ENCODE data around the gene ACAP1. TPM values are rescaled to one million over a fixed set of nuclear protein-coding genes. Genes with fewer than 3 reads are reported as not detected.
A peak's percentile ranks its signal among the peaks of the same experiment; 100 is the strongest.

Gene ACAP1
- total RNA-seq, 1 donor from 2014 or later, result 2.1 TPM

DNA sequence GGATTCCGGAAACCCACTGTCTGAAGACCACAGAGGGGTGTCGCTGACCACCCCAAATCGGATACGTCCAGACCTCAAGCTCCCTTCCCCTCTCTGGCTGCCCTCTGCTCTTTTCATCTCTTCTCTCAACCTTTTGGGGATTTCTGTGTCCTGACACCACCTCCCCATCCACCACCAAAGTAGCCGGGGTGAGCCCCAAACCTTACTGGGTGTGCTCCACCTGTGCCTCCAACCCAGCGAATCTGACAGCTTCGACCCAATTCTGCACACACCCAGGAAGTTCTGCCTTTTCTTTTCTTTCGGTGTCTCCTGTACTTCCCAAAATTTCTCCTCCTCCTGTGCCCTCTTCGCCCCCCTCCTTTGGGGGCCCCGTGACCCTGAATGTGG is 16.2 kb downstream of the ACAP1 start:
- Histone ChIP-seq H3K36me3 (ENCODE audit: control insufficient read depth in 3 of 3, insufficient read depth in 3 of 3, low read length in 3 of 3) (no peaks in the 10 kb centered on the region), H3K27me3 (ENCODE audit: control insufficient read depth in 3 of 3, insufficient read depth in 3 of 3, low read length in 3 of 3) (no peaks in the 10 kb centered on the region), H3K9me3 (ENCODE audit: control insufficient read depth in 3 of 3, low read length in 3 of 3) (no peaks in the 10 kb centered on the region), H3K4me1 (ENCODE audit: control insufficient read depth in 3 of 3, insufficient read depth in 3 of 3, low read length in 3 of 3) (peaks cover 46 to 83% (median 63%) of the 10 kb centered on the region in 3 donors), H3K9ac (ENCODE audit: low read depth in 1 of 3, low read length in 3 of 3) (peak overlapping the region; percentile 92 to 99 (median 92)), H3K27ac (ENCODE audit: low read depth, low read length) (peak overlapping the region; percentile 98), H3K4me3 (ENCODE audit: low read length in 3 of 3) (peak overlapping the region; percentile 78 to 90 (median 80))

DNA sequence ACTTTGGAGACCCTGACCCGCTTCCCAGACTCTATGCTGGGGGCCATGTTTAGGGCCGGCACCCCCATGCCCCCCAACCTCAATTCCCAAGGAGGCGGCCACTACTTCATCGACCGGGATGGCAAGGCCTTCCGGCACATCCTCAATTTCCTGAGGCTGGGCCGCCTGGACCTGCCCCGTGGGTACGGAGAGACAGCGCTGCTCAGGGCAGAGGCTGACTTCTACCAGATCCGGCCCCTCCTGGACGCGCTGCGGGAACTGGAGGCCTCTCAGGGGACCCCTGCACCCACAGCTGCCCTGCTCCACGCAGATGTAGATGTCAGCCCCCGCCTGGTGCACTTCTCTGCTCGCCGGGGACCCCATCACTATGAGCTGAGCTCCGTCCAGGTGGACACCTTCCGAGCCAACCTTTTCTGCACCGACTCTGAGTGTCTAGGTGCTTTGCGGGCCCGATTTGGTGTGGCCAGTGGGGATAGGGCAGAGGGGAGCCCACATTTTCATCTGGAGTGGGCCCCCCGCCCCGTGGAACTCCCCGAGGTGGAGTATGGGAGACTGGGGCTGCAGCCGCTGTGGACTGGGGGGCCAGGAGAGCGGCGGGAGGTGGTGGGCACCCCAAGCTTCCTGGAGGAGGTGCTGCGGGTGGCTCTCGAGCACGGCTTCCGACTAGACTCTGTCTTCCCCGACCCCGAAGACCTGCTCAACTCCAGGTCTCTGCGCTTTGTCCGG is 16.7 kb downstream of the ACAP1 start:
- H3K36me3 ChIP-seq (ENCODE audit: control insufficient read depth in 3 of 3, insufficient read depth in 3 of 3, low read length in 3 of 3), result no peaks in the 10 kb centered on the region
- H3K9ac ChIP-seq (ENCODE audit: low read depth in 1 of 3, low read length in 3 of 3), result peak overlapping the region; percentile 92 to 99 (median 92)
- H3K4me1 ChIP-seq (ENCODE audit: control insufficient read depth in 3 of 3, insufficient read depth in 3 of 3, low read length in 3 of 3), result peaks cover 41 to 81% (median 61%) of the 10 kb centered on the region in 3 donors
- no peaks in the 10 kb centered on the region for H3K9me3 ChIP-seq (ENCODE audit: control insufficient read depth in 3 of 3, low read length in 3 of 3)
- H3K27ac ChIP-seq (ENCODE audit: low read depth, low read length), result peak overlapping the region; percentile 98
- H3K4me3 ChIP-seq (ENCODE audit: low read length in 3 of 3), result peak overlapping the region; percentile 78 to 90 (median 80)
- H3K27me3 ChIP-seq (ENCODE audit: control insufficient read depth in 3 of 3, insufficient read depth in 3 of 3, low read length in 3 of 3), result no peaks in the 10 kb centered on the region

DNA sequence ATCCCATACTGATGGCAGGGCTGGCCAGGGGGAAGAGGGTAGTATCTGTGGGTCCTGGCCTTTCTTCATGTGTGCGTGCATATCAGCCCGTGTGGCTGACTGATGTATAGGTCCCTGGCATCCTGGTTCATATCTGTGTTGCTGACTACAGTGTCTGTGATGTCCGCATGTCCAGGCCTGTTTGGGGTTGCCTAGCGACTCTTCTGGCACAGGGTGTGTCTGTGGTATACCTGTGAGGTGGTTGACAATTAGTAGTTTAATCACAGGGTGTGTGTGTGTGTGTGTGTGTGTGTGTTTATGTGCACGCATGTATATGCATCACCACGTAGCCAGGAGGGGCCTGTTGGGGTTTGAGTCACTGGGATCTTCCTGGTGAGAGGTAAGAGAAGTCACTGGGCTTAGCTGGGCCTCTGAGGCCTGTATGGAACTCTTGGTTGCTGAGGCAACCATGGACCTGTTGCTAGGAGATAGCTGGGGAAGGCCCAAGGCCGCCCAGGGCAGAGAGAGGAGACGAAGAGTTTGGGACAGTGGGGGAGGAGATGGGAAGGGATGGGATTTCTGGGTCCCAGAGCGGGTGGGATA is 18.0 kb downstream of the ACAP1 start:
- H3K4me1 ChIP-seq (ENCODE audit: control insufficient read depth in 3 of 3, insufficient read depth in 3 of 3, low read length in 3 of 3), result peaks cover 31 to 68% (median 50%) of the 10 kb centered on the region in 3 donors
- H3K27ac ChIP-seq (ENCODE audit: low read depth, low read length), result no peak overlapping the region
- no peaks in the 10 kb centered on the region for H3K36me3 ChIP-seq (ENCODE audit: control insufficient read depth in 3 of 3, insufficient read depth in 3 of 3, low read length in 3 of 3)
- H3K4me3 ChIP-seq (ENCODE audit: low read length in 3 of 3), result peak overlapping the region in 1 of 3 donors; percentile 40
- H3K27me3 ChIP-seq (ENCODE audit: control insufficient read depth in 3 of 3, insufficient read depth in 3 of 3, low read length in 3 of 3), result no peaks in the 10 kb centered on the region
- peak overlapping the region in 1 of 3 donors; percentile 55 for H3K9ac ChIP-seq (ENCODE audit: low read depth in 1 of 3, low read length in 3 of 3)
- H3K9me3 ChIP-seq (ENCODE audit: control insufficient read depth in 3 of 3, low read length in 3 of 3), result no peaks in the 10 kb centered on the region

DNA sequence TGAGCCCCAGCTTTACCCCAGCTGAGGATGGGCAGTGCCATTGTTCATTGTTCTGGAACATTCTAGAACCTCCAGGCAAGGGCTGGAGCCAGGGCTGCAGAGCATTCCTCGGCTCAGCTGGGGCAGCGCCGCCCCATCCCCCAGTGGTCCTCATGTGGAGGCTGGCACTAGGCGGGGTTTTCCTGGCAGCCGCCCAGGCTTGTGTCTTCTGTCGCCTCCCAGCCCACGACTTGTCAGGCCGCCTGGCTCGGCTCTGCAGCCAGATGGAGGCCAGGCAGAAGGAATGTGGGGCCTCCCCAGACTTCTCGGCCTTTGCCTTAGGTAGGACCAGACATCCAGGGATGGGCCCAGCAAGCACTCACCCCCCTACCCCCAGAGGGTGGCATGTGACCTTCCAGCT is 18.7 kb downstream of the ACAP1 start, which contains the start of gene TMEM95:
Gene TMEM95 (plus strand): TSS at position 104 of the 400 bp plus-strand sequence. CDS start 49 bp downstream, at position 153.
- Histone ChIP-seq H3K36me3 (ENCODE audit: control insufficient read depth in 3 of 3, insufficient read depth in 3 of 3, low read length in 3 of 3) (no peaks in the 10 kb centered on the region), H3K4me3 (ENCODE audit: low read length in 3 of 3) (peak within 1 kb of the TSS in 1 of 3 donors; percentile 40), H3K4me1 (ENCODE audit: control insufficient read depth in 3 of 3, insufficient read depth in 3 of 3, low read length in 3 of 3) (peaks cover 25 to 61% (median 43%) of the 10 kb centered on the region in 3 donors), H3K27ac (ENCODE audit: low read depth, low read length) (no peak within 1 kb of the TSS), H3K9ac (ENCODE audit: low read depth in 1 of 3, low read length in 3 of 3) (peak within 1 kb of the TSS in 2 of 3 donors; percentile 14 to 55), H3K9me3 (ENCODE audit: control insufficient read depth in 3 of 3, low read length in 3 of 3) (no peaks in the 10 kb centered on the region), H3K27me3 (ENCODE audit: control insufficient read depth in 3 of 3, insufficient read depth in 3 of 3, low read length in 3 of 3) (no peaks in the 10 kb centered on the region)

DNA sequence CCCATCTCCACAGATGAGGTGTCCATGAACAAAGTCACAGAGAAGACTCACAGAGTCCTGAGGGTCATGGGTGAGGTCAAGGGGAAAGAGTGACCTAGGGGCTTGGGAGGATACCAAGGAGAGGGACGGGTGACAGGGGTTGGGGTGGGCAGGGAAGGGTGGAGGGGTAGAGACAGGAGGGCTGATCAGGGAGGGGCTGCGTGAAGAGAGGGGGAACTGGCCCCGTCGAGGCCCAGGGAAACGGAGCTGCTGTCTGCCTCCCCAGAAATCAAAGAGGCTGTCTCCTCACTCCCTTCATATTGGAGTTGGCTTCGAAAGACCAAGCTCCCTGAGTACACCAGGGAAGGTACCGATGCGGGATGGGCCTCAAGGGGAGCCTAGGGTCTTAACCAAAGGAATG is 19.2 kb downstream of the ACAP1 start:
- Histone ChIP-seq H3K27ac (ENCODE audit: low read depth, low read length) (no peak overlapping the region), H3K4me3 (ENCODE audit: low read length in 3 of 3) (no peak overlapping the region), H3K9ac (ENCODE audit: low read depth in 1 of 3, low read length in 3 of 3) (no peak overlapping the region), H3K4me1 (ENCODE audit: control insufficient read depth in 3 of 3, insufficient read depth in 3 of 3, low read length in 3 of 3) (peaks cover 25 to 58% (median 40%) of the 10 kb centered on the region in 3 donors), H3K36me3 (ENCODE audit: control insufficient read depth in 3 of 3, insufficient read depth in 3 of 3, low read length in 3 of 3) (no peaks in the 10 kb centered on the region), H3K9me3 (ENCODE audit: control insufficient read depth in 3 of 3, low read length in 3 of 3) (no peaks in the 10 kb centered on the region), H3K27me3 (ENCODE audit: control insufficient read depth in 3 of 3, insufficient read depth in 3 of 3, low read length in 3 of 3) (no peaks in the 10 kb centered on the region)

DNA sequence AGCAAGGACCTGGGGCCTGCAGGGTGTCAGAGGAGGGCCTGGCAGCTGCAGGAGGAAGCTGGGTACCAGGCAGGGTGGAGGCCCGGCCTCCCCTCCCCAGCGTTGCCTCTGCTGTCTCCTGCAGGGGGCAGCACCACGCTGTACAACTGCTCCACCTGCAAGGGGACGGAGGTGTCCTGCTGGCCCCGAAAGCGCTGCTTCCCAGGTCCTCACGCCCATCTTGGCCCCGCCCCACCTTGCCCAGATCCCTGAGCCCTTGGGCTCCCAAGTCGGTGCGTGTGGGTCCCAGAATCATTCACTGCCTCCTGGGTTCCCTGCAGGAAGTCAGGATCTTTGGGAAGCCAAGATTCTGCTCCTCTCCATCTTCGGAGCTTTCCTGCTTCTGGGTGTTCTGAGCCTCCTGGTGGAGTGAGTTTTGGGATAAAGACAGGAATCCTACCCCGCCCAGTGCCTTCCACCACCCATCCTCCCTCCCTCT is 19.8 kb downstream of the ACAP1 start:
- peaks cover 25 to 53% (median 36%) of the 10 kb centered on the region in 3 donors for H3K4me1 ChIP-seq (ENCODE audit: control insufficient read depth in 3 of 3, insufficient read depth in 3 of 3, low read length in 3 of 3)
- H3K27ac ChIP-seq (ENCODE audit: low read depth, low read length), result peak overlapping the region; percentile 41
- no peaks in the 10 kb centered on the region for H3K27me3 ChIP-seq (ENCODE audit: control insufficient read depth in 3 of 3, insufficient read depth in 3 of 3, low read length in 3 of 3)
- H3K9me3 ChIP-seq (ENCODE audit: control insufficient read depth in 3 of 3, low read length in 3 of 3), result no peaks in the 10 kb centered on the region
- peak overlapping the region in 1 of 3 donors; percentile 40 for H3K9ac ChIP-seq (ENCODE audit: low read depth in 1 of 3, low read length in 3 of 3)
- no peaks in the 10 kb centered on the region for H3K36me3 ChIP-seq (ENCODE audit: control insufficient read depth in 3 of 3, insufficient read depth in 3 of 3, low read length in 3 of 3)
- H3K4me3 ChIP-seq (ENCODE audit: low read length in 3 of 3), result no peak overlapping the region

DNA sequence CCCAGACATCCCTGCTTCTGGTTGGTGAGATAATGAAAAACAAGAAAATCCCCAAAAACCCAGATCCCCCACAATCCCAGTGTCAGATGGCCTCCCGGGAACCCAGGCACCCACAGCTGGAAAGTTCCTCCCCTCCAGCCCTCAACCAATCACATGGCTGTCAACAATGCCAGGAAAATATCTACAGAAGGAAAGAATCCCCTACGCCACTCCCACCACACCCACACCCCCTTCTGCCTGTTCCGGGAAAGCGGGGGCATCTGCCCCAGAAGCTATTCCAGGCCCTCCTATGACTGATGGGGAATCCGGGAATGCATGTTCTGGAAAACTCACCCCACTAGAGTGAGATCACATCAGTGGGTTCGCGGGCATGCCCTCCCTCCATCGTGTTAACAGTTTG is 20.4 kb downstream of the ACAP1 start:
- no peaks in the 10 kb centered on the region for H3K36me3 ChIP-seq (ENCODE audit: control insufficient read depth in 3 of 3, insufficient read depth in 3 of 3, low read length in 3 of 3)
- no peaks in the 10 kb centered on the region for H3K27me3 ChIP-seq (ENCODE audit: control insufficient read depth in 3 of 3, insufficient read depth in 3 of 3, low read length in 3 of 3)
- peaks cover 25 to 51% (median 33%) of the 10 kb centered on the region in 3 donors for H3K4me1 ChIP-seq (ENCODE audit: control insufficient read depth in 3 of 3, insufficient read depth in 3 of 3, low read length in 3 of 3)
- peak overlapping the region; percentile 41 for H3K27ac ChIP-seq (ENCODE audit: low read depth, low read length)
- no peak overlapping the region for H3K4me3 ChIP-seq (ENCODE audit: low read length in 3 of 3)
- H3K9ac ChIP-seq (ENCODE audit: low read depth in 1 of 3, low read length in 3 of 3), result peak overlapping the region in 2 of 3 donors; percentile 39 to 40
- no peaks in the 10 kb centered on the region for H3K9me3 ChIP-seq (ENCODE audit: control insufficient read depth in 3 of 3, low read length in 3 of 3)

DNA sequence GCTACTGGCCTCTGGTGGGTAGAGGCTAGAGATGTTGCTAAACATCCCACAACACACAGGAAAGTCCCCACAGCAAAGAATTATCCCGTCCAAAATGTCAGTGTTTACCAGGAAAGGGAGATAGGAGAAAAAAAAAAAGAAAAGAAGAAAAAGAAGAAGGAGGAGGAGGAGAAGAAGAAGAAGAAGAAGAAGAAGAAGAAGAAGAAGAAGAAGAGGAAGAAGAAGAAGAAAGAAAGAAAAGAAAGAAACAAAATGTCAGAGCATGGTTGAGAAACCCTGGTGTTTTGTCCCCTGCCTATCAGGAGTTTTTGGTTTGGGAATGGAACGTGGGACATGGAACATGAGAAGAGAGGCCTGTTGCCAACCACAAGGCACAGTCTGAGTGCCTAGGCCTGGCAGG is 21.1 kb downstream of the ACAP1 start:
- no peaks in the 10 kb centered on the region for H3K36me3 ChIP-seq (ENCODE audit: control insufficient read depth in 3 of 3, insufficient read depth in 3 of 3, low read length in 3 of 3)
- peak overlapping the region in 1 of 3 donors; percentile 45 for H3K9ac ChIP-seq (ENCODE audit: low read depth in 1 of 3, low read length in 3 of 3)
- peaks cover 24 to 50% (median 32%) of the 10 kb centered on the region in 3 donors for H3K4me1 ChIP-seq (ENCODE audit: control insufficient read depth in 3 of 3, insufficient read depth in 3 of 3, low read length in 3 of 3)
- H3K4me3 ChIP-seq (ENCODE audit: low read length in 3 of 3), result no peak overlapping the region
- H3K27ac ChIP-seq (ENCODE audit: low read depth, low read length), result peak overlapping the region; percentile 11
- H3K27me3 ChIP-seq (ENCODE audit: control insufficient read depth in 3 of 3, insufficient read depth in 3 of 3, low read length in 3 of 3), result no peaks in the 10 kb centered on the region
- no peaks in the 10 kb centered on the region for H3K9me3 ChIP-seq (ENCODE audit: control insufficient read depth in 3 of 3, low read length in 3 of 3)

DNA sequence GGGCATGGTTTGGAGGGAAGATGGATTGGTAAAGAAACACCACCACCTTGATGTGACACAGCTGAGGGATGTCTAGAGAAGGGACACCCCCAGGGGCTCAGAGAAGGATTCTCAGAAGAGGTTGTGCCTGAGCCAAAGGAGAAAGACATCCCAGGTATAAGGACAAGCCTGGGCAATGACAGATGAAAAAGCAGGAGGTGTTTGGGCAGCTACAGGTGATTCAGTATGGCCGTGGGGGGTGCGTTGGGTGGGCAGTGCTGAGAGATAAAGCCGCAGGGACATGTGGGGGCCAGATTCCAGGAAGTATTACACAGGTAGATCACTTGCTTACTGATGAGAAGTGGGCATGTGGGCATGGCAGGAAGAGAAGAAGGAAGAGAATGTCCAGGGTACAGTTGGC is 25.6 kb downstream of the ACAP1 start:
- H3K4me1 ChIP-seq (ENCODE audit: control insufficient read depth in 3 of 3, insufficient read depth in 3 of 3, low read length in 3 of 3), result peaks cover 3 to 8% (median 4%) of the 10 kb centered on the region in 3 donors
- H3K27me3 ChIP-seq (ENCODE audit: control insufficient read depth in 3 of 3, insufficient read depth in 3 of 3, low read length in 3 of 3), result no peaks in the 10 kb centered on the region
- no peak overlapping the region for H3K9ac ChIP-seq (ENCODE audit: low read depth in 1 of 3, low read length in 3 of 3)
- no peaks in the 10 kb centered on the region for H3K9me3 ChIP-seq (ENCODE audit: control insufficient read depth in 3 of 3, low read length in 3 of 3)
- H3K36me3 ChIP-seq (ENCODE audit: control insufficient read depth in 3 of 3, insufficient read depth in 3 of 3, low read length in 3 of 3), result no peaks in the 10 kb centered on the region
- H3K4me3 ChIP-seq (ENCODE audit: low read length in 3 of 3), result no peak overlapping the region
- no peak overlapping the region for H3K27ac ChIP-seq (ENCODE audit: low read depth, low read length)

DNA sequence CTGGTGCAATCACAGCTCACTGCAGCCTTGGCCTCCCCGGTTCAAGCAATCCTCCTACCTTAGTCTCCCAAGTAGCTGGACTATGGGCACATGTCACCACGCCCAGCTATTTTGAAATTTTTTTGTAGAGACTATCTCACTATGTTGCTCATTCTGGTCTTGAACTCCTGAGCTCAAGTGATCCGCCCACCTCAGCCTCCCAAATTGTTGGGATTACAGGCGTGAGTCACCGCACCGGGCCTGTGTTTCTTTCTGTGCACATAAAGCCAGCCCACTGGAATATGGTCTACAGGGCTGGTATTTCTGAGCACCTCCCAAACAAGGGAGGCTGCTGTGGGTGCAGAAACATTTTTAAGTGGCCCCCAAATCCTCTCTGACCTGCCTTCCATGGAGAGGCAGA is 27.0 kb downstream of the ACAP1 start:
- no peaks in the 10 kb centered on the region for H3K9me3 ChIP-seq (ENCODE audit: control insufficient read depth in 3 of 3, low read length in 3 of 3)
- H3K4me3 ChIP-seq (ENCODE audit: low read length in 3 of 3), result no peak overlapping the region
- no peak overlapping the region for H3K27ac ChIP-seq (ENCODE audit: low read depth, low read length)
- H3K9ac ChIP-seq (ENCODE audit: low read depth in 1 of 3, low read length in 3 of 3), result no peak overlapping the region
- H3K36me3 ChIP-seq (ENCODE audit: control insufficient read depth in 3 of 3, insufficient read depth in 3 of 3, low read length in 3 of 3), result no peaks in the 10 kb centered on the region
- no peaks in the 10 kb centered on the region for H3K27me3 ChIP-seq (ENCODE audit: control insufficient read depth in 3 of 3, insufficient read depth in 3 of 3, low read length in 3 of 3)
- H3K4me1 ChIP-seq (ENCODE audit: control insufficient read depth in 3 of 3, insufficient read depth in 3 of 3, low read length in 3 of 3), result no peaks in the 10 kb centered on the region

All from skeletal muscle tissue (tissue), 4 donors.